K562 (cell line): Measurements from ENCODE around the gene PGRMC2. TPM values are rescaled to one million over a fixed set of nuclear protein-coding genes. Genes with fewer than 3 reads are reported as not detected.

Experiments
- ATF1 ChIP-seq, 2 experiments: fragments of 450-650 bp in 1 of 2; IDR thresholded peaks; 2 replicates each; pipeline ENCODE4 v1.6.1; 2016; ENCODE audit warnings: missing compliant biosample characterization in 1 of 2, missing genetic modification characterization in 1 of 2
- CBFB ChIP-seq: sonication (generic); formaldehyde crosslinking; IDR thresholded peaks from 2 replicates; pipeline ENCODE4 v1.4.0; 2020; ENCODE audit warnings: mild to moderate bottlenecking, missing genetic modification reagents
- CCNT2 ChIP-seq: IDR thresholded peaks from 2 replicates; pipeline ENCODE4 v1.6.1; 2011; ENCODE audit warnings: borderline replicate concordance, low read depth, mild to moderate bottlenecking, moderate library complexity, mixed read lengths, low read length; ENCODE audit not compliant: insufficient read length; ENCODE audit errors: extremely low read depth
- DNMT1 ChIP-seq: fragments of 450-650 bp; IDR thresholded peaks from 2 replicates; pipeline ENCODE4 v1.6.1; 2016; ENCODE audit warnings: antibody characterized with exemption, mild to moderate bottlenecking
- ESRRA ChIP-seq: fragments of 450-650 bp; IDR thresholded peaks from 2 replicates; pipeline ENCODE4 v1.6.1; 2014; ENCODE audit warnings: low read depth, mild to moderate bottlenecking, moderate library complexity, borderline replicate concordance
- GTF2F1 ChIP-seq: IDR thresholded peaks from 2 replicates; pipeline ENCODE4 v1.6.1; 2011; ENCODE audit warnings: low read depth, low read length, improper control_type of control experiment
- MTA1 ChIP-seq: fragments of 450-650 bp; IDR thresholded peaks from 2 replicates; pipeline ENCODE4 v1.6.1; 2017; ENCODE audit warnings: borderline replicate concordance
- NR4A1 ChIP-seq, 2 experiments: fragments of 250-450 bp in 1 of 2; fragments of 450-650 bp in 1 of 2; sonication (Bioruptor Pico) in 1 of 2; IDR thresholded peaks; 2 replicates each; pipeline versions ENCODE4 v1.4.0 to v1.6.1; 2016 to 2020; ENCODE audit warnings: mild to moderate bottlenecking in 2 of 2, missing compliant biosample characterization in 1 of 2, missing genetic modification characterization in 1 of 2, moderate library complexity in 1 of 2
- POU5F1 ChIP-seq: fragments of 150-350 bp; IDR thresholded peaks from 2 replicates; pipeline ENCODE4 v1.6.1; 2014; ENCODE audit warnings: borderline replicate concordance, low read length, low read depth, mild to moderate bottlenecking; ENCODE audit not compliant: partially characterized antibody
- SP1 ChIP-seq: sonication (generic); formaldehyde crosslinking; IDR thresholded peaks from 2 replicates; pipeline ENCODE4 v1.8.1; 2022; ENCODE audit warnings: mild to moderate bottlenecking, missing genetic modification reagents
- SRSF7 ChIP-seq: fragments of 200-400 bp; formaldehyde crosslinking; optimal IDR thresholded peaks from 2 replicates; pipeline ENCODE3; 2017; ENCODE audit warnings: mild to moderate bottlenecking, low read depth, low read length
- STAG1 ChIP-seq: sonication (generic); formaldehyde crosslinking; IDR thresholded peaks from 2 replicates; pipeline ENCODE4 v1.5.0; 2020; ENCODE audit warnings: missing genetic modification reagents, borderline replicate concordance
- TAF15 ChIP-seq: fragments of 200-400 bp; formaldehyde crosslinking; IDR thresholded peaks from 2 replicates; pipeline ENCODE4 v1.6.1; 2017; ENCODE audit warnings: mild to moderate bottlenecking, low read depth, low read length, moderate library complexity
- TFAM ChIP-seq: fragments of 250-450 bp; sonication (Bioruptor Pico); conservative IDR thresholded peaks from 2 replicates; pipeline ENCODE4 v1.5.0; 2021; ENCODE audit warnings: mild to moderate bottlenecking, moderate library complexity
- TGIF2 ChIP-seq: sonication (generic); formaldehyde crosslinking; IDR thresholded peaks from 2 replicates; pipeline ENCODE4 v1.8.1; 2022; ENCODE audit warnings: mild to moderate bottlenecking, missing genetic modification reagents, moderate library complexity
- TOE1 ChIP-seq, 2 experiments: fragments of 450-650 bp in 1 of 2; sonication (generic) in 1 of 2; formaldehyde crosslinking in 1 of 2; IDR thresholded peaks; 2 replicates each; pipeline versions ENCODE4 v1.7.1 to v1.8.0; 2016 to 2022; ENCODE audit warnings: borderline replicate concordance in 2 of 2, mild to moderate bottlenecking in 2 of 2, antibody characterized with exemption in 1 of 2, inconsistent platforms in 1 of 2, low read depth in 1 of 2, missing genetic modification reagents in 1 of 2, moderate library complexity in 1 of 2
- ZNF79 ChIP-seq: fragments of 250-450 bp; sonication (Bioruptor Pico); IDR thresholded peaks from 2 replicates; pipeline ENCODE4 v1.4.0; 2020; ENCODE audit warnings: low read depth, mild to moderate bottlenecking, moderate library complexity
- polyA plus RNA-seq, 8 experiments: library from polyadenylated mRNA; depleted of rRNA in 4 of 8; stranded (reverse) in 5 of 8; unstranded in 3 of 8; fragments of >200 nt; fragmentation: Nextera tagmentation in 2 of 8; fragmentation: Illumina TruSeq in 1 of 8; extraction: Ambion mirVana in 2 of 8; extraction: Trizol in 1 of 8; gene quantifications; 2 replicates each; pipeline versions ENCODE4 v1.2.1 to v1.2.3, GENCODE V29; 2011 to 2014; ENCODE audit warnings: inconsistent platforms in 1 of 8, missing spikeins in 1 of 8
- total RNA-seq, 7 experiments: library from RNA; depleted of rRNA in 6 of 7; stranded (reverse); fragments of >200 nt in 6 of 7; fragmentation: Illumina TruSeq in 2 of 7; extraction: Trizol in 2 of 7; gene quantifications; 2 replicates each; pipeline versions ENCODE4 v1.2.1 to v1.2.3, GENCODE V29; 2011 to 2021; ENCODE audit warnings: low replicate concordance in 1 of 7

PGRMC2 gene
- total and polyA plus RNA-seq, 9 of the 15 experiments (the other 6 are each of a cell fraction or from before 2014, with no cell fraction given): 12.4 to 81.3 (median 22.7) TPM

DNA sequence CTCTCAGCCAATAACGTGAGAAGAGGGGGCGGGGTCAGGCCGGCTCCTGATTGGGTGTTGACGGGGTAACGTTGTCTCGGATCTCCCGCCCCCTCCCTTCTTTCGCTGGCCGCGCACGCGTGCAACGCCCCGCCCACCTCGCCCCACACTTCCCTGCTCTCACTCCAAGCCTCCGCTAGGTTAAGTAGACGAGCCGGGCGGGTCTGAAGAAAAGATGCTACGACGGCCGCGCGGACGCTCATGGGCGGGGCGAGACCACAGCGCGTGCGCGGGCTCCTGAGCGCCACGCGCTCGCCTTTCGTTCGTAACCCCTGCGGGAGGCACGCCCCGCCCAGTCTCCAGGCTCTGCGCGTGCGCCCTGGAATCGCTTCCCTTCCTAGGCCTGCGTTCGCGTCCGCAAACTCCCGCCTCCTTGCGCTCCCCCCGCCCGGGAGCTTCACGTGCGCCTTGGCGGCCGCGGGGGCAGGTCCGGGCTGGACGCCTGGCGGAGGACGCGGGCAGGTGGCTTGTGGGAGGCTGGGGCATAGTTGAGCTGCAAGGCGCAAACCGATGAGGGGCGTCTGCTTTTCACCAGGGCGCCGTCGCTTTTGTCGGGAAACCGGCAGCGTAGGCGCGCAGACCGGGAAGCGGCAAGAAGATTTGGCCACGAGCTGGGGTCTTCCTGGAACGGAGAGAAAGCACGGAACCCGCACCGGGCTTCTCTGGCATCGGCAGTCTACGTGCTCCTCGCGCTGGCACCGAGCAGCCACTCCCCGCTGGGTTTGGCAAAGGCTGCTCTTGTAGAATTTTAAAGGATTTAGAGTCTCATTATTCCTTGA, 467 bp upstream of the PGRMC2 start (continued):
- TF ChIP-seq SP1 (CRISPR knock-in tag) (peak; percentile 97), SRSF7 (no peak), STAG1 (CRISPR knock-in tag) (no peak), TGIF2 (CRISPR knock-in tag) (peak; percentile 87), TOE1 (IDR thresholded peaks at IDR 0.05; ENCODE audit: borderline replicate concordance) (peak; percentile 73; the same call in 1 of the 2 replicates), TOE1 (CRISPR knock-in tag; IDR thresholded peaks at IDR 0.05; ENCODE audit: borderline replicate concordance, low read depth) (no peak; the same call in 1 of the 2 replicates), DNMT1 (no peak), NR4A1 (CRISPR knock-in tag; IDR thresholded peaks at IDR 0.05) (0 out of 2 replicates have a peak, but pooled peaks have one; percentile 54), NR4A1 (tag; IDR thresholded peaks at IDR 0.05) (0 out of 2 replicates have a peak, but pooled peaks have one; percentile 63), ATF1 (CRISPR knock-in tag; IDR thresholded peaks at IDR 0.05) (no peak), ATF1 (tag; IDR thresholded peaks at IDR 0.05) (peak; percentile 85), ESRRA (peak; percentile 76), GTF2F1 (0 out of 2 replicates have a peak, but pooled peaks have one; percentile 43), CCNT2 (peak; percentile 98), TAF15 (no peak), CBFB (no peak), MTA1 (peak; percentile 56), POU5F1 (no peak), ZNF79 (no peak), TFAM (CRISPR knock-in tag) (no peak)
